HCT116 (cell line): ENCODE results near the gene SEMA5A. TPM values are rescaled to one million over a fixed set of nuclear protein-coding genes. Genes with fewer than 3 reads are reported as not detected.

ENCODE experiments used
- ATAC-seq: fragments of 200-7000 bp; cut with Tn5 transposase; 2 replicates; pipeline ENCODE4 v1.9.1; 2020; ENCODE audit warnings: mild to moderate bottlenecking, moderate library complexity
- BruUV-seq: library from RNA; stranded (reverse); fragments of 400-500 nt; replicated peaks from 2 replicates; lab custom pipeline; 2021; lab: Mats Ljungman, UMichigan
- CTCF ChIA-PET: fragments of 300-600 bp; sonication (Branson Sonifier 250); formaldehyde crosslinking; loops from one replicate; lab custom pipeline; 2021; ENCODE audit warnings: antibody characterized with exemption; lab: Charles Lee
- POLR2A ChIA-PET: fragments of 300-600, 350-600 bp; sonication (Branson Sonifier 250); formaldehyde crosslinking; loops from one replicate; lab custom pipeline; 2021; ENCODE audit warnings: antibody characterized with exemption; lab: Charles Lee
- RAD21 ChIA-PET, 2 experiments: fragments of 300-600 bp; sonication (Branson Sonifier 250); formaldehyde crosslinking; loops; one replicate each; lab custom pipeline; 2023; ENCODE audit warnings: low total read pairs in 2 of 2; ENCODE audit not compliant: uncharacterized antibody in 2 of 2, unreplicated experiment in 2 of 2, low non-redundant PET in 1 of 2; lab: Charles Lee
- DNase-seq: peaks from one replicate; pipeline ENCODE4 v3.0.0-alpha.2; 2010; ENCODE audit warnings: low read depth, low spot score
- H2AFZ ChIP-seq: fragments of 200-600 bp; shearing (Covaris generic), sonication (generic); 2 replicates; pipeline ENCODE4 v1.6.1; 2017; ENCODE audit warnings: low read depth, mixed run types, mixed read lengths, antibody characterized with exemption, low read length; ENCODE audit not compliant: poor library complexity, severe bottlenecking
- H3K27ac ChIP-seq: 2 replicates; pipeline ENCODE4 v1.5.1; 2012; ENCODE audit warnings: low read depth, low read length
- H3K27me3 ChIP-seq: fragments of 200-600 bp; sonication (generic); 2 replicates; pipeline ENCODE4 v1.6.1; 2016; ENCODE audit warnings: mixed run types, low read length, mixed read lengths; ENCODE audit not compliant: insufficient read depth
- H3K36me3 ChIP-seq, 2 experiments: fragments of 200-500 bp in 1 of 2; fragments of 200-600 bp in 1 of 2; sonication (Bioruptor generic) in 1 of 2; sonication (generic) in 1 of 2; 2 replicates each; pipeline versions ENCODE4 v1.5.1 to v1.6.1; 2014 to 2016; ENCODE audit warnings: low read length in 2 of 2, inconsistent platforms in 1 of 2, mixed read lengths in 1 of 2, mixed run types in 1 of 2; ENCODE audit not compliant: insufficient read depth in 2 of 2, control insufficient read depth in 1 of 2
- H3K4me1 ChIP-seq, 2 experiments: fragments of 200-600 bp in 1 of 2; sonication (generic) in 1 of 2; 2 replicates each; pipeline versions ENCODE4 v1.5.1 to v1.6.1; 2012 to 2017; ENCODE audit warnings: low read length in 2 of 2, inconsistent platforms in 1 of 2, mild to moderate bottlenecking in 1 of 2, mixed read lengths in 1 of 2, mixed run types in 1 of 2, moderate library complexity in 1 of 2; ENCODE audit not compliant: insufficient read depth in 2 of 2, control insufficient read depth in 1 of 2
- H3K4me2 ChIP-seq: fragments of 200-600 bp; sonication (generic); 2 replicates; pipeline ENCODE4 v1.6.1; 2017; ENCODE audit warnings: mixed run types, low read length, mixed read lengths
- H3K4me3 ChIP-seq, 2 experiments: fragments of 200-600 bp in 1 of 2; sonication (generic) in 1 of 2; replicated peaks in 1 of 2; 2 replicates each; pipeline ENCODE4 v1.5.1; 2011 to 2016; ENCODE audit warnings: low read length in 2 of 2, control low read depth in 1 of 2, low read depth in 1 of 2, mild to moderate bottlenecking in 1 of 2, mixed read lengths in 1 of 2, mixed run types in 1 of 2
- H3K79me2 ChIP-seq: fragments of 200-600 bp; sonication (generic); 2 replicates; pipeline ENCODE4 v1.6.1; 2017; ENCODE audit warnings: mild to moderate bottlenecking, mixed run types, low read length, moderate library complexity, mixed read lengths; ENCODE audit not compliant: insufficient read depth
- H3K9ac ChIP-seq: fragments of 200-600 bp; sonication (generic); 2 replicates; pipeline ENCODE4 v1.6.1; 2016; ENCODE audit warnings: low read length, mixed read lengths
- H3K9me2 ChIP-seq: fragments of 200-600 bp; sonication (generic), shearing (Covaris generic); 2 replicates; pipeline ENCODE4 v1.6.1; 2017; ENCODE audit warnings: mixed run types, mild to moderate bottlenecking, moderate library complexity; ENCODE audit not compliant: insufficient read depth
- H3K9me3 ChIP-seq, 2 experiments: fragments of 200-500 bp in 1 of 2; fragments of 200-600 bp in 1 of 2; sonication (Bioruptor generic) in 1 of 2; sonication (generic) in 1 of 2; 2 replicates each; pipeline ENCODE4 v1.6.1; 2014 to 2017; ENCODE audit warnings: low read length in 2 of 2, mixed read lengths in 2 of 2, inconsistent platforms in 1 of 2, low read depth in 1 of 2, mild to moderate bottlenecking in 1 of 2, mixed run types in 1 of 2, moderate library complexity in 1 of 2; ENCODE audit not compliant: control insufficient read depth in 1 of 2, insufficient read depth in 1 of 2
- H4K20me1 ChIP-seq: fragments of 200-600 bp; sonication (generic), shearing (Covaris generic); 2 replicates; pipeline ENCODE4 v1.6.1; 2017; ENCODE audit warnings: mixed run types, mild to moderate bottlenecking, moderate library complexity; ENCODE audit not compliant: insufficient read depth
- CBX3 ChIP-seq: IDR thresholded peaks from 2 replicates; pipeline ENCODE4 v1.6.1; 2012; ENCODE audit warnings: low read depth
- CEBPB ChIP-seq: IDR thresholded peaks from 2 replicates; pipeline ENCODE4 v1.6.1; 2012; ENCODE audit warnings: low read depth
- EGR1 ChIP-seq: IDR thresholded peaks from 2 replicates; pipeline ENCODE4 v1.6.1; 2012; ENCODE audit warnings: low read depth
- EZH2 ChIP-seq: fragments of 200-600 bp; sonication (generic); IDR thresholded peaks from 2 replicates; pipeline ENCODE4 v1.6.1; 2017; ENCODE audit warnings: antibody characterized with exemption, mixed run types
- FOSL1 ChIP-seq: IDR thresholded peaks from 2 replicates; pipeline ENCODE4 v1.6.1; 2012; ENCODE audit warnings: low read depth
- POLR2A ChIP-seq: IDR thresholded peaks from 2 replicates; pipeline ENCODE4 v1.7.0; 2011; ENCODE audit warnings: borderline replicate concordance; ENCODE audit not compliant: insufficient read depth, insufficient read length; ENCODE audit errors: extremely low read depth
- POLR2AphosphoS5 ChIP-seq: IDR thresholded peaks from 2 replicates; pipeline ENCODE4 v1.6.1; 2011; ENCODE audit warnings: mild to moderate bottlenecking, low read depth, low read length, moderate library complexity
- SP1 ChIP-seq: IDR thresholded peaks from 2 replicates; pipeline ENCODE4 v1.6.1; 2012; ENCODE audit warnings: low read depth
- SRF ChIP-seq: IDR thresholded peaks from 2 replicates; pipeline ENCODE4 v1.6.1; 2012; ENCODE audit warnings: low read depth
- TCF7L2 ChIP-seq: IDR thresholded peaks from 2 replicates; pipeline ENCODE4 v1.7.0; 2011; ENCODE audit warnings: borderline replicate concordance, inconsistent platforms; ENCODE audit not compliant: insufficient read depth, insufficient read length; ENCODE audit errors: extremely low read depth
- ZNF274 ChIP-seq: fragments of 200-500 bp; sonication (Bioruptor generic); IDR thresholded peaks from 2 replicates; pipeline ENCODE4 v1.6.1; 2014; ENCODE audit warnings: mild to moderate bottlenecking, low read depth, low read length, inconsistent platforms
- intact Hi-C: fragments of 100-400 bp; cut with micrococcal nuclease; formaldehyde crosslinking; loops from 2 replicates; pipeline ENCODE4 v1.10.0; 2022
- total RNA-seq: library from RNA; stranded (reverse); gene quantifications from one replicate; pipeline ENCODE4 v1.2.1, GENCODE V29; 2021; ENCODE audit not compliant: unreplicated experiment
- TF ChIP-seq, protein P1 (sequence below): IDR thresholded peaks from 2 replicates; pipeline ENCODE4 v1.6.1; 2011; ENCODE audit warnings: mild to moderate bottlenecking, low read length, moderate library complexity; ENCODE audit not compliant: insufficient replicate concordance; ENCODE audit errors: extremely low read depth
- TF ChIP-seq, protein P2 (sequence below): IDR thresholded peaks from 2 replicates; pipeline ENCODE4 v1.6.1; 2012
- TF ChIP-seq, protein P3 (sequence below), 3 experiments: fragments of 200-600 bp in 1 of 3; sonication (generic) in 1 of 3; IDR thresholded peaks in 2 of 3; conservative IDR thresholded peaks in 1 of 3; 2 replicates each; pipeline ENCODE4 v1.5.1; 2012 to 2017; ENCODE audit warnings: low read depth in 2 of 3, low read length in 2 of 3, antibody characterized with exemption in 1 of 3, borderline replicate concordance in 1 of 3, control low read depth in 1 of 3, mild to moderate bottlenecking in 1 of 3, mixed read lengths in 1 of 3, mixed run types in 1 of 3, moderate library complexity in 1 of 3; ENCODE audit not compliant: insufficient read depth in 1 of 3
- TF ChIP-seq, protein P4 (sequence below): IDR thresholded peaks from 2 replicates; pipeline ENCODE4 v1.6.1; 2012

Gene SEMA5A
- total RNA-seq, 1 experiment from 2014 or later: 0.02 TPM

DNA sequence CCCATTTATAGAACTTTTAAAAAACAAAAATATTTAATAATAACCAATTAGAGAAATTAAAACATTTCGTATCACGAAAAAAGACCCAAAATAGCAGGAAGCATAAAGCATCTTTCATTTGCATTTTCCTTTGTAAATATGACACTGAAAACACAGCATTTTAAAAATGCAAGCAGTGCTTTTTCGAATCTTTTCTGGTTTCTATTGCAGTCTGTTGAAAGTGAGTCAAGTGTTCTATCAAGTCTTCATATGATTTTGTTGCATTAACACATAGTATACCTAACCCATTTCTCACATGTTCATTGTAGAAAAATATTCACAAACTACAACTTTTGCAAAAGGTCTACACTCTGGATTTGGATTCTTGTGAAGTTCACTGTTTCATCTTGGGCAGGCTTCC, 198.8 kb downstream of the SEMA5A start:
- DNase-seq (no peak), ATAC-seq (no peak)
- H3K9me3 ChIP-seq: peaks cover 16 to 37% of the 10 kb centered on the region in 2 experiments; a peak in 2 of 4 replicates
- no peaks in the 10 kb centered on the region for H3K4me1 ChIP-seq
- H4K20me1 ChIP-seq: no peaks in the 10 kb centered on the region
- H2AFZ ChIP-seq: no peak overlapping the region
- no peak overlapping the region for H3K9ac ChIP-seq
- ChIA-PET CTCF (no interaction called here), RAD21 (no interaction called here), POLR2A (no interaction called here)
- H3K9me2 ChIP-seq: no peaks in the 10 kb centered on the region
- BruUV-seq: no TSS peak
- intact Hi-C loops: no loop called here
- no peak overlapping the region for H3K4me3 ChIP-seq
- no peaks in the 10 kb centered on the region for H3K36me3 ChIP-seq
- TF ChIP-seq, protein P1, sequence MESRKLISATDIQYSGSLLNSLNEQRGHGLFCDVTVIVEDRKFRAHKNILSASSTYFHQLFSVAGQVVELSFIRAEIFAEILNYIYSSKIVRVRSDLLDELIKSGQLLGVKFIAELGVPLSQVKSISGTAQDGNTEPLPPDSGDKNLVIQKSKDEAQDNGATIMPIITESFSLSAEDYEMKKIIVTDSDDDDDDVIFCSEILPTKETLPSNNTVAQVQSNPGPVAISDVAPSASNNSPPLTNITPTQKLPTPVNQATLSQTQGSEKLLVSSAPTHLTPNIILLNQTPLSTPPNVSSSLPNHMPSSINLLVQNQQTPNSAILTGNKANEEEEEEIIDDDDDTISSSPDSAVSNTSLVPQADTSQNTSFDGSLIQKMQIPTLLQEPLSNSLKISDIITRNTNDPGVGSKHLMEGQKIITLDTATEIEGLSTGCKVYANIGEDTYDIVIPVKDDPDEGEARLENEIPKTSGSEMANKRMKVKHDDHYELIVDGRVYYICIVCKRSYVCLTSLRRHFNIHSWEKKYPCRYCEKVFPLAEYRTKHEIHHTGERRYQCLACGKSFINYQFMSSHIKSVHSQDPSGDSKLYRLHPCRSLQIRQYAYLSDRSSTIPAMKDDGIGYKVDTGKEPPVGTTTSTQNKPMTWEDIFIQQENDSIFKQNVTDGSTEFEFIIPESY: no peak
- TF ChIP-seq, protein P2, sequence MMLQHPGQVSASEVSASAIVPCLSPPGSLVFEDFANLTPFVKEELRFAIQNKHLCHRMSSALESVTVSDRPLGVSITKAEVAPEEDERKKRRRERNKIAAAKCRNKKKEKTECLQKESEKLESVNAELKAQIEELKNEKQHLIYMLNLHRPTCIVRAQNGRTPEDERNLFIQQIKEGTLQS: no peak
- no peak for TF ChIP-seq CBX3
- TF ChIP-seq, protein P3, sequence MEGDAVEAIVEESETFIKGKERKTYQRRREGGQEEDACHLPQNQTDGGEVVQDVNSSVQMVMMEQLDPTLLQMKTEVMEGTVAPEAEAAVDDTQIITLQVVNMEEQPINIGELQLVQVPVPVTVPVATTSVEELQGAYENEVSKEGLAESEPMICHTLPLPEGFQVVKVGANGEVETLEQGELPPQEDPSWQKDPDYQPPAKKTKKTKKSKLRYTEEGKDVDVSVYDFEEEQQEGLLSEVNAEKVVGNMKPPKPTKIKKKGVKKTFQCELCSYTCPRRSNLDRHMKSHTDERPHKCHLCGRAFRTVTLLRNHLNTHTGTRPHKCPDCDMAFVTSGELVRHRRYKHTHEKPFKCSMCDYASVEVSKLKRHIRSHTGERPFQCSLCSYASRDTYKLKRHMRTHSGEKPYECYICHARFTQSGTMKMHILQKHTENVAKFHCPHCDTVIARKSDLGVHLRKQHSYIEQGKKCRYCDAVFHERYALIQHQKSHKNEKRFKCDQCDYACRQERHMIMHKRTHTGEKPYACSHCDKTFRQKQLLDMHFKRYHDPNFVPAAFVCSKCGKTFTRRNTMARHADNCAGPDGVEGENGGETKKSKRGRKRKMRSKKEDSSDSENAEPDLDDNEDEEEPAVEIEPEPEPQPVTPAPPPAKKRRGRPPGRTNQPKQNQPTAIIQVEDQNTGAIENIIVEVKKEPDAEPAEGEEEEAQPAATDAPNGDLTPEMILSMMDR (IDR thresholded peaks at IDR 0.05 in 2 of 3, conservative IDR thresholded peaks at IDR 0.05 in 1 of 3; ENCODE audit: borderline replicate concordance in 1 of 3, insufficient read depth in 1 of 3, low read depth in 2 of 3, low read length in 2 of 3): no peak
- no peak for TF ChIP-seq EGR1
- no peak for TF ChIP-seq ZNF274
- TF ChIP-seq TCF7L2: no peak
- no peak for TF ChIP-seq FOSL1
- no peak for TF ChIP-seq SRF
- no peak for TF ChIP-seq POLR2AphosphoS5
- no peak for TF ChIP-seq SP1
- TF ChIP-seq, protein P4, sequence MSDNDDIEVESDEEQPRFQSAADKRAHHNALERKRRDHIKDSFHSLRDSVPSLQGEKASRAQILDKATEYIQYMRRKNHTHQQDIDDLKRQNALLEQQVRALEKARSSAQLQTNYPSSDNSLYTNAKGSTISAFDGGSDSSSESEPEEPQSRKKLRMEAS: no peak
- TF ChIP-seq CEBPB: no peak
- no peak for TF ChIP-seq POLR2A
- no peak for TF ChIP-seq EZH2
- H3K79me2 ChIP-seq: no peaks in the 10 kb centered on the region
- H3K4me2 ChIP-seq: no peak overlapping the region
- no peak overlapping the region for H3K27ac ChIP-seq
- no peaks in the 10 kb centered on the region for H3K27me3 ChIP-seq
